ENCODE measurements around the gene RRP36. TPM values are rescaled to one million over a fixed set of nuclear protein-coding genes. Genes with fewer than 3 reads are reported as not detected.

RRP36 gene
- total RNA-seq, 1 donor from 2014 or later, result 83.4 TPM

- Mint-ChIP-seq H3K9me3 (no peaks in the 10 kb centered on the region), H3K4me1 (peaks cover 46% of the 10 kb centered on the region), H3K4me3 (peak overlapping the region; percentile 96), H3K36me3 (ENCODE audit: low read depth) (peaks cover 47% of the 10 kb centered on the region), H3K27ac (peak overlapping the region; percentile 98), H3K27me3 (no peaks in the 10 kb centered on the region)
- intact Hi-C loops (cut with micrococcal nuclease), result loop anchor here (5.0 to 10.0 kb wide), 4 partner anchors 77 to 490 kb away; partner anchors contain the start of genes PEX6, POLR1C, UBR2 and YIPF3
- no peak for DNase-seq
Observed at GRCh38 chr6:43054206-43054943, 33.0 kb downstream of the RRP36 start.

GRCh38 chr6:43055966-43056365 lies 34.5 kb downstream of the RRP36 start:
- Mint-ChIP-seq H3K9me3 (no peaks in the 10 kb centered on the region), H3K27ac (no peak overlapping the region), H3K4me1 (peaks cover 55% of the 10 kb centered on the region), H3K27me3 (no peaks in the 10 kb centered on the region), H3K36me3 (ENCODE audit: low read depth) (peaks cover 40% of the 10 kb centered on the region), H3K4me3 (no peak overlapping the region)
- intact Hi-C loops (cut with micrococcal nuclease), result loop anchor here (10.0 kb wide), 2 partner anchors 329 to 491 kb away; partner anchors contain the start of gene UBR2
- no peak for DNase-seq

DNA sequence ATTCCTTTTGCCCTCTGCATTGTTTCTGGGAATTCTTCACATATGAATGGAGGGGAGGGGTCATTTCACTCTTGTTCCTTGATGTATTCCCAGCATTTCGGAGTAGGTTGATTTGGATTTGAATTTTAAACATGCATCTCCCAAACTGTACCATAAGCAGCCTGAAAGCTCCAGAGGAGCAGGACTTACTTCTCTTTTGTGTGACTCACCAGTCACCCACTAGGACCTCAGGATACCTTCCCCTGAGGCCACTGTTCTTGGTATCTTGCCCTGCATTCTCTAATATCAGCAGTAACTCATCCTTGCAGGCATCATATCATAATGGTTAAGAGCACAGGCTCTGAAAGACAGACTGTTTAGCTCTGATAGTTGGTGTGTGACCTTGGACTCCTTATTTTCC lies 37.1 kb downstream of the RRP36 start:
- peaks cover 29% of the 10 kb centered on the region for H3K36me3 Mint-ChIP-seq (ENCODE audit: low read depth)
- intact Hi-C loops (cut with micrococcal nuclease), result loop anchor here (2.0 to 10.0 kb wide), 3 partner anchors 74 to 494 kb away; partner anchors contain the start of genes PPP2R5D and UBR2
- H3K4me3 Mint-ChIP-seq, result peak overlapping the region; percentile 99
- no peaks in the 10 kb centered on the region for H3K9me3 Mint-ChIP-seq
- DNase-seq, result no peak
- no peaks in the 10 kb centered on the region for H3K27me3 Mint-ChIP-seq
- H3K27ac Mint-ChIP-seq, result peak overlapping the region; percentile 98
- peaks cover 40% of the 10 kb centered on the region for H3K4me1 Mint-ChIP-seq

DNA sequence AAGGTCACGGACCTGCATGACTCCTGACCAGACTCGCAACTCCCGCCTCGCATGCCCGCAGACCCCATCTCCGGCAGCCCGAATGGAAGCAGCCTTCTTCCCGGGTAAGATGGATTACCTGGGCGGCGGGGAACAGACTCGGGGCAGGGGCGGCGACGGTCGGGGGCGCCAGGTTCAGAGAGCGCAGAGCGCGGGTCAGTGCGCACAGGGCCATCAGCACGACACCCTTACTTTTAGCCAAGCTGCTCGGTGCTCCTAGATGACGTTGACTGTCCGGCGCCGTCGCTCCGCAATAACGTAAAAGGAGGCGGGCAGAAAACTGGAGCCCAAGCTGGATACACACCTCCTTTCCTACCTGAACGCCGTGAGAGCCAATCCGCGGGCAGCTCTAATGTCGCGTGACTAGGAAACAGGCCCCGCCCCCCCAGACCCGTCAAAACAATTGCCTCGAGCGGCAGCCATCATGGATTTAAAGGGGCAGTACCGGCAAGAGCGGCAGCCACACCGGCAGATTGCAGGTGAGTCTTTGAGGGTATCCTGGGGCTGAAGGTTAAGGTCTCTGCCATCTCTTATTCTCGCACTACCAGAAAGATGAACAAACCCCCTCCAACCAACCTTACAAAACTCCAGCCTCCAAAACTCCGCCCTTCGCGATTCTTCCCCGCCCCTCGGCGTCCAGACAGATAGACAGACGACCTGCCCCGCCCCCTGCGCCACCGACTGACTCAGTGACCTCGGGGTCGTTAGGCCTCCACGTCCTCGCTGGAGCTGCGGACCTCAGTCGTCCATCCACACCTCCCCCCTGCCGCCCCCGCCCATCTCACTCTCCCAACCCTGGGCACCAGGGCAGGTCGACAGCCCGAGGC lies 38.0 kb downstream of the RRP36 start, which contains the start of the genes KLC4 and MRPL2:
KLC4 (plus strand) TSS at position 464 of the 866 bp plus-strand sequence. CDS start 1,705 bp downstream, outside the sequence.
MRPL2 (minus strand) TSS at position 267 of the 866 bp plus-strand sequence; CDS start at position 214, 53 bp downstream.
- peaks cover 35% of the 10 kb centered on the region for H3K4me1 Mint-ChIP-seq
- intact Hi-C loops (cut with micrococcal nuclease), result loop anchor here (1.0 to 10.0 kb wide), 8 partner anchors 45 to 495 kb away; partner anchors contain the start of genes CNPY3, KLHDC3, PPP2R5D and SRF
- H3K9me3 Mint-ChIP-seq, result no peaks in the 10 kb centered on the region
- peak within 1 kb of the TSS; percentile 99 for H3K4me3 Mint-ChIP-seq
- DNase-seq, result peak; percentile 99
- H3K27ac Mint-ChIP-seq, result peak within 1 kb of the TSS; percentile 98
- H3K27me3 Mint-ChIP-seq, result no peaks in the 10 kb centered on the region
- peaks cover 24% of the 10 kb centered on the region for H3K36me3 Mint-ChIP-seq (ENCODE audit: low read depth)

GRCh38 chr6:43060034-43060754 lies 38.8 kb downstream of the RRP36 start:
- DNase-seq, result no peak
- Mint-ChIP-seq H3K27ac (peak overlapping the region; percentile 98), H3K36me3 (ENCODE audit: low read depth) (peaks cover 24% of the 10 kb centered on the region), H3K27me3 (no peaks in the 10 kb centered on the region), H3K9me3 (no peaks in the 10 kb centered on the region), H3K4me1 (peaks cover 34% of the 10 kb centered on the region), H3K4me3 (peak overlapping the region; percentile 99)
- intact Hi-C loops (cut with micrococcal nuclease), result no loop called here

GRCh38 chr6:43060755-43061633 lies 39.6 kb downstream of the RRP36 start:
- Mint-ChIP-seq H3K4me1 (peaks cover 30% of the 10 kb centered on the region), H3K27ac (peak overlapping the region; percentile 11), H3K4me3 (peak overlapping the region; percentile 99), H3K9me3 (no peaks in the 10 kb centered on the region), H3K27me3 (no peaks in the 10 kb centered on the region), H3K36me3 (ENCODE audit: low read depth) (peaks cover 16% of the 10 kb centered on the region)
- DNase-seq, result no peak
- intact Hi-C loops (cut with micrococcal nuclease), result no loop called here

- intact Hi-C loops (cut with micrococcal nuclease), result no loop called here
- no peak for DNase-seq
- Mint-ChIP-seq H3K4me3 (no peak overlapping the region), H3K27me3 (no peaks in the 10 kb centered on the region), H3K9me3 (no peaks in the 10 kb centered on the region), H3K36me3 (ENCODE audit: low read depth) (peaks cover 12% of the 10 kb centered on the region), H3K4me1 (peaks cover 30% of the 10 kb centered on the region), H3K27ac (no peak overlapping the region)
Observed at GRCh38 chr6:43061861-43062260, 40.4 kb downstream of the RRP36 start.

DNA sequence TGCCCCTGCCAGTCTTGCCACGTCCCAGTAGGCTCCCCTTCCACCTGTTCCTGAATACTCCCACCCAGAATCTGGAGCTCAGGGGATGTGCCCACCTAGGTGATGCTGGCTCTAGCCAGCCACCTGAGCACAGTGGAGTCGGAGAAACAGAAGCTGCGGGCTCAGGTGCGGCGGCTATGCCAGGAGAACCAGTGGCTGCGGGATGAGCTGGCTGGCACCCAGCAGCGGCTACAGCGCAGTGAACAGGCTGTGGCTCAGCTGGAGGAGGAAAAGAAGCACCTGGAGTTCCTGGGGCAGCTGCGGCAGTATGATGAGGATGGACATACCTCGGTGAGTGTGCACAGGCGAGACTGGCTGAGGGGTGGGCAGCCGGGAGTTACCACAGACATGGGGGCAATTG lies 41.4 kb downstream of the RRP36 start:
- Mint-ChIP-seq H3K27ac (no peak overlapping the region), H3K4me1 (peaks cover 28% of the 10 kb centered on the region), H3K27me3 (no peaks in the 10 kb centered on the region), H3K9me3 (no peaks in the 10 kb centered on the region), H3K36me3 (ENCODE audit: low read depth) (peaks cover 8% of the 10 kb centered on the region), H3K4me3 (no peak overlapping the region)
- no peak for DNase-seq
- intact Hi-C loops (cut with micrococcal nuclease), result no loop called here

DNA sequence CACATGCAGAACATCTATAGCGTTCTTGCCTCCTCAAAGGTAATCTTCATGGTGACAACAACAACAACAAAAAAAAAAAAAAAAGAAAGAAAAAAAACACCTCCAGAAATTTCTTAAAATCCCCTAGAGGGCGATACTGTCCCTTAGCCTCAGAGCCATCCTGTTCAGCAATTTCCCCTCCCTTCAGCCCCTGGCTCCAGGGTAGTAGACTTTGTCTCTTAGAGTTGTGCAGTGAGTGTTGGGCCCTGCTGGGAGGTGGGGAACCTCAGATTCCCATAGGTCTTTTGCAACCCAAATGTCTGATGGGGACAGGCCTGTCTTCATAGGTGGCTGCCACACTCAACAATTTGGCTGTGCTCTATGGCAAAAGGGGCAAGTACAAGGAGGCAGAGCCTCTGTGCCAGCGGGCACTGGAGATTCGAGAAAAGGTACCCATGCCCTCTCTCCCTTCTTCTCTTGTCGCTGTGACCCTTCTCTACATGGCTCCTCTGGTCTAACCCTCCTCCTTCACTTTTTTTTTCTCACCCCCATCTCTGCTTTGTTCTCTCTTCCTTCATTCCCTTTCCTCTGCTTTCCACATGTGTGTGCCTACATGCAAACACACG lies 48.7 kb downstream of the RRP36 start:
- Mint-ChIP-seq H3K4me3 (no peak overlapping the region), H3K27ac (no peak overlapping the region), H3K27me3 (peaks cover 3% of the 10 kb centered on the region), H3K36me3 (ENCODE audit: low read depth) (peaks cover 7% of the 10 kb centered on the region), H3K9me3 (no peaks in the 10 kb centered on the region), H3K4me1 (peaks cover 2% of the 10 kb centered on the region)
- intact Hi-C loops (cut with micrococcal nuclease), result loop anchor here (1.0 kb wide), 1 partner anchor 73 kb away; no protein-coding TSS in a partner anchor
- peak; percentile 76 for DNase-seq

DNA sequence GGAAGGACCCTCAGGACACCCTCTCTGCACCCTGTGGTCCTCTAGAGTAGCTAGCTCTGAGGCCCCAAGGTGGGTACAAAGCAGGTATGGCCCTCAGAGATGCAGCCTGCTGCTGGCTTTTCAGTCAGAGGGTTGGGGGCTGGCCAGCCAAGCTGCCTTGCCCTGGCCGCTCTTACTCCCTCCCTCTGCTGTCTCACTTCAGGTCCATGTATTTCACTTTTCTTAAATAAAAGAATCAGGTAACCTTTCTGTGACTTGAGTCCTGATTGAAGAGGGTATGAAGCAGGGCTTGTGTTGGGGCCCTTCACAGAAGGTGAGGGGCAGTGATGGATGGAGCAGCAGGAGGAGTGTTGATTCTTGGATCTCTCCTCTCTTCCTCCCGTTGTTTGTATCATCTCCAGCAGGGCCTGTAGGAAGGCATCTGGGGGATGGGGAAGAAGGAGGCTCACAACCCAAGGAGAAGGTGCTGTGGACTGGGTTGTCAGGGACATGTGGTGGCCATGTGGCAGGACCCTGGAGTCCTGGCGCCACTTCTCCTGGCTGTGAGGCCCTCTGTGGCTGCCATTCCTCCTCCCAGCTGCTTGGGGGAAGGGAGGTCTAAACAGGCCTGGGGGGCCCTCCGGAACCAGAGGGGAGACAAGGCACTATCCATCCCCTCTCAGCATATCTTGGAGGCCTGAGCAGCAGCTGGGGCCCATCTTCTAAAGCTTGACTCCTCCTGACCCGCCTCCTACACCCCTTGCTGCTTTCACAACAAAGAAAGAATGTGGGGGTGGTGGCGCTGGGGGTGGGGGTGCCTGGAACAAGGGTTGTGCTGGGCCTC lies 53.6 kb downstream of the RRP36 start:
- DNase-seq, result no peak
- no peak overlapping the region for H3K4me3 Mint-ChIP-seq
- H3K4me1 Mint-ChIP-seq, result peaks cover 5% of the 10 kb centered on the region
- H3K27me3 Mint-ChIP-seq, result peaks cover 30% of the 10 kb centered on the region
- no peak overlapping the region for H3K27ac Mint-ChIP-seq
- H3K9me3 Mint-ChIP-seq, result no peaks in the 10 kb centered on the region
- intact Hi-C loops (cut with micrococcal nuclease), result no loop called here
- peaks cover 7% of the 10 kb centered on the region for H3K36me3 Mint-ChIP-seq (ENCODE audit: low read depth)

- H3K4me3 Mint-ChIP-seq, result peak within 1 kb of the TSS; percentile 73
- peaks cover 7% of the 10 kb centered on the region for H3K36me3 Mint-ChIP-seq (ENCODE audit: low read depth)
- peaks cover 34% of the 10 kb centered on the region for H3K27me3 Mint-ChIP-seq
- intact Hi-C loops (cut with micrococcal nuclease), result no loop called here
- H3K9me3 Mint-ChIP-seq, result no peaks in the 10 kb centered on the region
- peak; percentile 78 for DNase-seq
- H3K4me1 Mint-ChIP-seq, result peaks cover 5% of the 10 kb centered on the region
- H3K27ac Mint-ChIP-seq, result no peak within 1 kb of the TSS
Observed at GRCh38 chr6:43075670-43076463, 54.4 kb downstream of the RRP36 start, which contains the start of gene PTK7. PTK7 (plus strand) TSS chr6:43076314; CDS start chr6:43076489, 175 bp downstream.
